Measurements from ENCODE around the gene PRRX2.

Gene PRRX2

GRCh38 chr9:129665389-129665775, at the start of gene PRRX2:
PRRX2 (plus strand) TSS chr9:129665647; CDS start chr9:129665868, 221 bp downstream.
- TF ChIP-seq CTCF (IDR thresholded peaks at IDR 0.05; ENCODE audit: low read depth, low read length, missing control alignments): no peak
- peaks cover 4% of the 10 kb centered on the region for H3K27me3 ChIP-seq (replicated peaks)
- H3K36me3 ChIP-seq (replicated peaks): no peaks in the 10 kb centered on the region
- peak within 1 kb of the TSS; percentile 12 for H3K4me3 ChIP-seq (ENCODE audit: low read depth, low read length)
- DNase-seq: no peak
- H3K27ac ChIP-seq: no peak within 1 kb of the TSS
- in situ Hi-C loops (cut with HindIII; ENCODE audit: low pct_ligation_motif_present, low sequenced_read_pairs): no loop called here

- Histone ChIP-seq H3K27me3 (replicated peaks) (no peaks in the 10 kb centered on the region), H3K27ac (no peak overlapping the region), H3K36me3 (replicated peaks) (no peaks in the 10 kb centered on the region), H3K4me3 (ENCODE audit: low read depth, low read length) (no peak overlapping the region)
- DNase-seq: peak; percentile 50
- in situ Hi-C loops (cut with HindIII; ENCODE audit: low pct_ligation_motif_present, low sequenced_read_pairs): loop anchor here (25.0 kb wide), 1 partner anchor 280 kb away; no protein-coding TSS in a partner anchor
- TF ChIP-seq CTCF (IDR thresholded peaks at IDR 0.05; ENCODE audit: low read depth, low read length, missing control alignments): peak; percentile 80
Measured at GRCh38 chr9:129617167-129617566, 48.3 kb upstream of the PRRX2 start.

- Histone ChIP-seq H3K4me3 (ENCODE audit: low read depth, low read length) (peak overlapping the region; percentile 51), H3K36me3 (replicated peaks) (no peaks in the 10 kb centered on the region), H3K27ac (no peak overlapping the region), H3K27me3 (replicated peaks) (no peaks in the 10 kb centered on the region)
- TF ChIP-seq CTCF (IDR thresholded peaks at IDR 0.05; ENCODE audit: low read depth, low read length, missing control alignments): peak; percentile 43
- no peak for DNase-seq
- in situ Hi-C loops (cut with HindIII; ENCODE audit: low pct_ligation_motif_present, low sequenced_read_pairs): loop anchor here (10.0 to 25.0 kb wide), 2 partner anchors 283 to 485 kb away; no protein-coding TSS in a partner anchor
Measured at GRCh38 chr9:129619787-129620668, 45.4 kb upstream of the PRRX2 start.

GRCh38 chr9:129620669-129621295, 44.7 kb upstream of the PRRX2 start, which contains the start of gene C9orf50:
C9orf50 (minus strand) TSS chr9:129621101; CDS start chr9:129620574, 527 bp downstream.
- DNase-seq: no peak
- Histone ChIP-seq H3K4me3 (ENCODE audit: low read depth, low read length) (peak within 1 kb of the TSS; percentile 51), H3K36me3 (replicated peaks) (no peaks in the 10 kb centered on the region), H3K27ac (no peak within 1 kb of the TSS), H3K27me3 (replicated peaks) (no peaks in the 10 kb centered on the region)
- in situ Hi-C loops (cut with HindIII; ENCODE audit: low pct_ligation_motif_present, low sequenced_read_pairs): loop anchor here (10.0 to 25.0 kb wide), 2 partner anchors 283 to 486 kb away; no protein-coding TSS in a partner anchor
- TF ChIP-seq CTCF (IDR thresholded peaks at IDR 0.05; ENCODE audit: low read depth, low read length, missing control alignments): no peak

- Histone ChIP-seq H3K27me3 (replicated peaks) (no peaks in the 10 kb centered on the region), H3K36me3 (replicated peaks) (no peaks in the 10 kb centered on the region), H3K27ac (peak overlapping the region; percentile 42), H3K4me3 (ENCODE audit: low read depth, low read length) (no peak overlapping the region)
- no peak for TF ChIP-seq CTCF (IDR thresholded peaks at IDR 0.05; ENCODE audit: low read depth, low read length, missing control alignments)
- DNase-seq: peak; percentile 79
- in situ Hi-C loops (cut with HindIII; ENCODE audit: low pct_ligation_motif_present, low sequenced_read_pairs): loop anchor here (10.0 to 25.0 kb wide), 2 partner anchors 286 to 489 kb away; no protein-coding TSS in a partner anchor
Measured at GRCh38 chr9:129623331-129623730, 42.1 kb upstream of the PRRX2 start.

Data from brain microvascular endothelial cell (primary cell).